Transverse colon (tissue), 4 donors: ENCODE measurements around the gene PARD6A. TPM values are rescaled to one million over a fixed set of nuclear protein-coding genes. Genes with fewer than 3 reads are reported as not detected.

Experiments used
- DNase-seq: peaks from one replicate; pipeline ENCODE4 v3.0.0-alpha.2; 2019
- H3K27ac ChIP-seq, 4 donors: fragments of 200-600 bp; sonication (generic); 2 replicates each; pipeline ENCODE4 v1.5.1; 2016 to 2018; ENCODE audit warnings: inconsistent platforms in 4 of 4
- H3K27me3 ChIP-seq: fragments of 200-600 bp; sonication (generic); 2 replicates; pipeline ENCODE4 v1.5.1; 2017; ENCODE audit warnings: inconsistent platforms
- H3K36me3 ChIP-seq, 4 donors: fragments of 200-600 bp; sonication (generic); 2 replicates each; pipeline ENCODE4 v1.5.1; 2017 to 2019; ENCODE audit warnings: inconsistent platforms in 4 of 4
- H3K4me1 ChIP-seq, 4 donors: fragments of 200-600 bp; sonication (generic); 2 replicates each; pipeline ENCODE4 v1.5.1; 2017 to 2020; ENCODE audit warnings: inconsistent platforms in 4 of 4
- H3K4me3 ChIP-seq, 4 donors: fragments of 200-600 bp; sonication (generic); 1 replicate in 1 of 4; 2 replicates in 3 of 4; pipeline versions ENCODE4 v1.5.1 to v1.6.1; 2017 to 2019; ENCODE audit warnings: inconsistent platforms in 4 of 4
- H3K9me3 ChIP-seq, 2 donors: fragments of 200-600 bp; sonication (generic); 2 replicates each; pipeline ENCODE4 v1.5.1; 2017 to 2019; ENCODE audit warnings: inconsistent platforms in 2 of 2
- CTCF ChIP-seq, 5 experiments: fragments of 200-600 bp in 3 of 5; fragments of 450-650 bp in 2 of 5; sonication (generic) in 3 of 5; IDR thresholded peaks; 1 replicate in 2 of 5; 2 replicates in 3 of 5; pipeline ENCODE4 v1.5.1; 2016 to 2017; ENCODE audit warnings: antibody characterized with exemption in 5 of 5, inconsistent platforms in 3 of 5, mild to moderate bottlenecking in 2 of 5, moderate library complexity in 1 of 5
- EP300 ChIP-seq: sonication (generic); formaldehyde crosslinking; IDR thresholded peaks from one replicate; pipeline ENCODE4 v1.6.1; 2017; ENCODE audit warnings: antibody characterized with exemption, low read depth
- POLR2A ChIP-seq: fragments of 450-650 bp; IDR thresholded peaks from one replicate; pipeline ENCODE4 v1.6.1; 2016; ENCODE audit warnings: antibody characterized with exemption, mild to moderate bottlenecking, moderate library complexity
- POLR2AphosphoS5 ChIP-seq, 3 donors: sonication (generic); formaldehyde crosslinking; IDR thresholded peaks; one replicate each; pipeline ENCODE4 v1.6.1; 2016; ENCODE audit warnings: antibody characterized with exemption in 3 of 3
- WGBS, 2 donors: methylation state at CpG; one replicate each; pipeline ENCODE4 v1.1.5; 2018; ENCODE audit warnings: low coverage in 1 of 2; 5-methylcytosine and 5-hydroxymethylcytosine counted together
- in situ Hi-C, 4 donors: fragments of 200-750 bp; cut with MboI; loops; one replicate each; pipeline versions ENCODE4 v1.15.0 to v1.15.1; 2017; ENCODE audit warnings: low sequenced_read_pairs in 3 of 4, low pct_ligation_motif_present in 1 of 4, low pct_unique_long_range_greater_than_20kb in 1 of 4
- intact Hi-C: fragments of 100-400 bp; cut with DNase I; formaldehyde crosslinking; loops from one replicate; pipeline ENCODE4 v1.15.1; 2023; ENCODE audit warnings: low total_unique reads
- total RNA-seq, 4 donors: library from RNA; depleted of rRNA; stranded (reverse); fragments of >200 nt; gene quantifications; one replicate each; pipeline ENCODE4 v1.1.0, GENCODE V29; 2016

The PARD6A gene
- total RNA-seq, 4 donors from 2014 or later = 6.3 to 36.7 (median 9.4) TPM

- Histone ChIP-seq H3K4me1 (peaks cover 20 to 25% (median 24%) of the 10 kb centered on the region in 4 donors), H3K36me3 (no peaks in the 10 kb centered on the region), H3K27me3 (no peaks in the 10 kb centered on the region), H3K4me3 (peak overlapping the region; percentile 32 to 84 (median 66)), H3K9me3 (no peaks in the 10 kb centered on the region), H3K27ac (peak overlapping the region; percentile 93 to 99 (median 95))
- 13% methylated on average over 39 of the region's 39 CpGs; no CpG with 5 or more reads in 1 of the 2 donors for WGBS, 2 donors
- intact Hi-C loops = no loop called here
- TF ChIP-seq POLR2AphosphoS5 (IDR thresholded peaks at IDR 0.05) = no peak
- no peak for DNase-seq
- in situ Hi-C loops = loop anchor here in 3 of 4 donors (10.0 to 25.0 kb wide), 2 partner anchors 99 to 136 kb away; partner anchors contain the start of genes CTCF (in 2 of the 3) and RIPOR1 (in 1 of the 3)
Measured at GRCh38 chr16:67661101-67661761, 471 bp downstream of the PARD6A start.

DNA sequence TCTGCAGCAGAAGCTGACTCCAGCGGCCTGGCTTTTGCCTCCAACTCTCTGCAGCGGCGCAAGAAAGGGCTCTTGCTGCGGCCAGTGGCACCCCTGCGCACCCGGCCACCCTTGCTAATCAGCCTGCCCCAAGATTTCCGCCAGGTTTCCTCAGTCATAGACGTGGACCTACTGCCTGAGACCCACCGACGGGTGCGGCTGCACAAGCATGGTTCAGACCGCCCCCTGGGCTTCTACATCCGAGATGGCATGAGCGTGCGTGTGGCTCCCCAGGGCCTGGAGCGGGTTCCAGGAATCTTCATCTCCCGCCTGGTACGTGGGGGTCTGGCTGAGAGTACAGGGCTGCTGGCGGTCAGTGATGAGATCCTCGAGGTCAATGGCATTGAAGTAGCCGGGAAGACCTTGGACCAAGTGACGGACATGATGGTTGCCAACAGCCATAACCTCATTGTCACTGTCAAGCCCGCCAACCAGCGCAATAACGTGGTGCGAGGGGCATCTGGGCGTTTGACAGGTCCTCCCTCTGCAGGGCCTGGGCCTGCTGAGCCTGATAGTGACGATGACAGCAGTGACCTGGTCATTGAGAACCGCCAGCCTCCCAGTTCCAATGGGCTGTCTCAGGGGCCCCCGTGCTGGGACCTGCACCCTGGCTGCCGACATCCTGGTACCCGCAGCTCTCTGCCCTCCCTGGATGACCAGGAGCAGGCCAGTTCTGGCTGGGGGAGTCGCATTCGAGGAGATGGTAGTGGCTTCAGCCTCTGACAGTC lies 1.3 kb downstream of the PARD6A start:
- H3K9me3 ChIP-seq = no peaks in the 10 kb centered on the region
- no peaks in the 10 kb centered on the region for H3K36me3 ChIP-seq
- no peaks in the 10 kb centered on the region for H3K27me3 ChIP-seq
- H3K4me3 ChIP-seq = no peak overlapping the region
- TF ChIP-seq CTCF (IDR thresholded peaks at IDR 0.05) = no peak
- TF ChIP-seq POLR2A = no peak
- no peak for TF ChIP-seq POLR2AphosphoS5 (IDR thresholded peaks at IDR 0.05)
- no peak for TF ChIP-seq EP300
- H3K27ac ChIP-seq = no peak overlapping the region
- peaks cover 21 to 31% (median 29%) of the 10 kb centered on the region in 4 donors for H3K4me1 ChIP-seq
- in situ Hi-C loops (loop anchor here in 3 of 4 donors (10.0 to 25.0 kb wide), 2 partner anchors 100 to 137 kb away; partner anchors contain the start of genes CTCF (in 2 of the 3) and RIPOR1 (in 1 of the 3)), intact Hi-C loops (no loop called here)
- no peak for DNase-seq
- WGBS, 2 donors = 93% methylated on average over 34 of the region's 34 CpGs; no CpG with 5 or more reads in 1 of the 2 donors

- DNase-seq = no peak
- Histone ChIP-seq H3K9me3 (no peaks in the 10 kb centered on the region), H3K4me3 (no peak overlapping the region), H3K27me3 (no peaks in the 10 kb centered on the region), H3K36me3 (no peaks in the 10 kb centered on the region), H3K4me1 (peaks cover 26 to 36% (median 34%) of the 10 kb centered on the region in 4 donors), H3K27ac (no peak overlapping the region)
- TF ChIP-seq POLR2AphosphoS5 (IDR thresholded peaks at IDR 0.05) = no peak
- no peak for TF ChIP-seq EP300
- intact Hi-C loops = no loop called here
- in situ Hi-C loops = loop anchor here in 3 of 4 donors (10.0 to 25.0 kb wide), 2 partner anchors 100 to 138 kb away; partner anchors contain the start of genes CTCF (in 2 of the 3) and RIPOR1 (in 1 of the 3)
Measured at GRCh38 chr16:67662653-67663010, 1.9 kb downstream of the PARD6A start.

DNA sequence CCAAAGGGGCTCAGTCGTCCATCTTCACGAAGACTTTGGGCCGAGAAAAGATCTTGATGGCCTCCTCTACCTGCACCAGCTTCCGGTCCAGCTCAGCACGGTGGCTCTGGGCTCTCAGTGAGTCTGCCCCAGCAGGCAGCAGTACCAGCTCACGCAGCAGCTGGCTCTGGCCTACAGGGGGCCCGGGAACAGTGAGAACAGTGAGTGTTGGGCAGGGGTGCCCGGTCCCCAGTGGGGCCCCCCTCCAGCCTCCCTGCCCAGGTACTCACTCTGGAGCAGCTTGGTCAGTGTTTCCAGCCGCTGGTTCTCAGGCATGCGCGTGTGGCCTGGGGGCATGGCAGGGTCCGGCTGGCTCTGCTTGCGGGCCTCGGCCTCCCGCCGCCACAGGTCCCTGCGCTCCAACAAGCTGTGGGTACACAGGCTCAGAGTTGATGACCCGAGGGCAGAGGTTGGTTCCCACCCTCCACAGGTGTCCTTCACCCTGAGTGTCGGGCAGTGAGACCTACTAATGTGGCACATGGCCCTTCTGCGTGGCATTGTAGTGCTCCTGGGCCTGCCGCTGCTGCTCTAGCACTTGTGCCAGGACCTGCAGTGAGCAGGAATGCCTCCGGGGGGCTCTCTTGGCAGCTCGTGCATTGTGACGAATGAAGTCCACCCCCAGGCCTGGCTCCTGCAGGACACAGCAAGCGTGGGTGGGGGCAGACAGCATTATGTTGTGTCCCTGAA lies 2.6 kb downstream of the PARD6A start:
- no peak for DNase-seq
- Histone ChIP-seq H3K27me3 (no peaks in the 10 kb centered on the region), H3K27ac (no peak overlapping the region), H3K4me3 (no peak overlapping the region), H3K4me1 (peaks cover 30 to 43% (median 40%) of the 10 kb centered on the region in 4 donors), H3K9me3 (no peaks in the 10 kb centered on the region), H3K36me3 (no peaks in the 10 kb centered on the region)
- 83% methylated on average over 21 of the region's 25 CpGs; no CpG with 5 or more reads in 1 of the 2 donors for WGBS, 2 donors
- TF ChIP-seq CTCF (IDR thresholded peaks at IDR 0.05) (peak in 1 of 5 experiments; percentile 12), EP300 (no peak), POLR2A (no peak), POLR2AphosphoS5 (IDR thresholded peaks at IDR 0.05) (no peak)
- intact Hi-C loops = no loop called here
- in situ Hi-C loops = loop anchor here in 3 of 4 donors (10.0 to 25.0 kb wide), 2 partner anchors 101 to 139 kb away; partner anchors contain the start of genes CTCF (in 2 of the 3) and RIPOR1 (in 1 of the 3)
